ENCODE measurements around the gene MAP2K6.

Gene MAP2K6

DNA sequence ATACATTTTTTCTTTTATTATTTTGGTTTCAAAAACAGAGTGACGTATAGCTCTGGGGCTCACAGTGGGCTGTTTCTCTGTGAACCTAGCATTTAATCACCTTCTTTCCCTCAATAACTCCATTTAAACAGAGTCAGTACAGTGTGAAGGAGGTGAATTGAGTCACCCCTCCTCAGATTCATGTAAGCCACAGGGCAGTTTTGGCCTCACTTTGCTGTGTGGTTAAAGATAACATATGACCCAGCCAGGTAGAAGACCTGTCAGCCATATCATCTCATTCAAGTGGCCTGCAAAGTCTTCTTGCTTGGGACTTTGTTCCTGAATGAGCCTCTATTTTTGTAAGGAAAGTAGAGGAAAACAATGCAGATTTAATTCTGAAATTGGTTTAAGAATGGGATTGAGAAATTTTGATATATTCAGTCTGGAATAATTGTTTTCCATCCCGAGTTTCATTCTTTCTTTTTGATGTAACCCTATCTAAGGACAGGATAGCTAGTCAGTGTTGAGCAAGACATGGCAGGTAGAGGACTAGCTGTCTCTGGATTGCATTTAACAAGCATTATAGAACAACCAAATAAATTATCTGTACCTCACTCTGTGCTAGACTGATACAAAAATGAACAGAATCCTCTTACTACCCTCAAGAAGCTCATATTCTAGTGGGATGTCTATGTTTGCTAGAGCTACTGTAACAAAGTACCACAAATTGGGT lies 13.1 kb downstream of the MAP2K6 start:
- no peak for DNase-seq (ENCODE audit: low spot score)

DNA sequence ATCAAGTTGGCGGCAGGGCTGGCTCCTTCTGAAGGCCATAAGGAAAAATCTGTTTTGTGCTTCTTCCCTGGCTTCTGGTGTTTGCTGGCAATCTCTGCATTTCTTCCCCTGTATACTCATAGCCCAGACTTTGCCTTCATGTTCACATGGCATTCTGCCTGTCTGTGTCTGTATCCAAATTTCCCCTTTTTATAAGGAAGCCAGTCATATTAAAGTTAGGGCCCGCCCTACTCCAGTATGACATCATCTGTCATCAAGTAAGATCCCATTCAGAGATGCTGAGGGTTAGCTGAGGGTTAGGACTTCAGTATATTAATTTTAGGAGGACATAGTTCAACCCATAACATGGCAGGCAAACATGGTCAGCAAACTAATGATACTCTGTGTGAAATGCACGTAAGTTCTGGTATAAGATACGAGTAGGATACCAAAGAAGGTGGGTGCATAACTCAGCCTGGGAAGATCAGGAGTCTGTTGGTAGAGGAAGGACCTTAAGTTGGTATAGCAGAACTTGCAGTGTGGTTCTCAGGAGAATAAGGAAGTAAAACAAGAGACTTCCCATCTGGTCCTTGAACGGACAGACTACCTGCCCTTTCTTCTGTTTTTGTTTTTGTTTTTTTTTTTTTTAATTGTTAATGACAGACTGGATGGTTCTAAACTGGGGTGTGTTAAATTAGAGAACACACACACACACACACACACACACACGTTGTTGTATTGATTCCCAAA lies 13.9 kb downstream of the MAP2K6 start:
- DNase-seq (ENCODE audit: low spot score): no peak

DNA sequence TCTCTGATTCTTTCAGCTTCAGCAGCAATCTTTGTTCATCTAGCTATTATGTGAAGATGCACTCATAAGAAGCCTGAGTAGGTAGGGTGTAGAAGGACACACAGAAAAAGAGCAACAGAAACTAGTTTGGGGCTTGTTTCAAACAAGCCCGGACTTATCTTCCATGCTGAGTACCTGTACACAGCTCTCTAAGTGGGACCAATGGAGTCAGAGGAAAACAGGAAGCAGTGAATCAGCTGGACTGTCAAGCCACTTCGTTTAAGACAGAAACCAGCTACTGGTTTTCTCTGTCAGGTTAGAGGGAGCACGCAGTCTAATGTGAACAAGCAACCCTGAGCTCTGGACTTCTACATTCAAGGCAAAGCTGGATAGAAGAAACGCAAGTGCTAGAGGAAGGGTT lies 16.0 kb downstream of the MAP2K6 start:
- no peak for DNase-seq (ENCODE audit: low spot score)

DNA sequence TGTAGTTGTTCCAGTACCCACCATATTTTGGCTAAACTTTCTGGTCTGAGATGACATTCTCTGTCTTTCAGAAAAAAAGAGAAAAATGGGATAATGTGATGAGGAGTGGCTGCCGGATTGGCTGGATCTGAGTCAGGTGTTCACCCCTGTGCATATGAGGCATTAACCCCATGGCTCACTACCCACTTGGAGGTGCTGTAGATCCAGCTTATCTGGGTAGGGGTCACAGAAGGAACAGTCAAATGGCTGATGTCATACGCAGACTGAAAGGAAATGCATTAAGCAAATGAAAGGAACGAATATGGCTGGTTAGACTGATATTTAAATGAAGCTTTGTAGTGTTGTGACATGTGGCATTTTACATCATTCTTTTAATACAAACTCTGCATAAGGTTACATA lies 17.3 kb downstream of the MAP2K6 start:
- no peak for DNase-seq (ENCODE audit: low spot score)

DNA sequence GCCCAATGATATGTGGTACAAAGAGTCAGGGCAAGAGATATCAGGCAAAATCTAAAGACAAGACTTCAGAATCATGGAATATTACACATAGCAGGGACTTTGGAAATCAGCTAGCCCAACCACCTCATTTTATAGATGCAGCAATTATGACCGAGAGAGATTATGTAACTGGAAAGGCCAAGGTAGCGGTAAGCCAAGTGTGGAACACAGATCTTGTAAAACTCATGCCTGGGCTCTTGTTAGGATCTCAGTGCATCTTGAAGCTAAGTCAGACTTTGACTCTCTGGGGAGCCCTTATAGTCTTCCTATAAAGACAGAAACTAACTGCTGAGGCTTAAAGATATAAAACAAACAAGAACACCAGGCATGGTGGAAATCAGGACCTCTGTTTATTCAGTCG lies 18.6 kb downstream of the MAP2K6 start:
- DNase-seq (ENCODE audit: low spot score): no peak

DNA sequence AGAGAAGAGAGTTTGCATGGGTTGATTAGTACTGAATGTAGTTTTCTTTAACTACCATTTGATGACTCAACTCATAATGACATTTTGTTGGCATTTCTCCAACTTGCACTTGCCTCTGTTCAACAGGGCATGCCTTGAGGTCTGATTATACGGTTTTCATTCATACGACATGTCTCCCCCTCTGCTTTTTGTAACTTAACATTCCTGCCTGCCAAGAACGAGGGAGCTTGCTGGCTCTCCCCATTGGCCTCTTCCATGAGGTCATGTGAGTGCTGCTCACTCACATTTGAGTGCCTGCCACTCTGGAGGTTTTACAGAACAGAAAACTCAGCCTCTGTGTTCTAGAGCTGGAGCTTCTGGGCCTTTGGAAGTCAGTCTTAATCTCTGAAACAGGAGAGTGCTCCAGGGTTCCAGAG lies 19.7 kb downstream of the MAP2K6 start:
- no peak for DNase-seq (ENCODE audit: low spot score)

DNA sequence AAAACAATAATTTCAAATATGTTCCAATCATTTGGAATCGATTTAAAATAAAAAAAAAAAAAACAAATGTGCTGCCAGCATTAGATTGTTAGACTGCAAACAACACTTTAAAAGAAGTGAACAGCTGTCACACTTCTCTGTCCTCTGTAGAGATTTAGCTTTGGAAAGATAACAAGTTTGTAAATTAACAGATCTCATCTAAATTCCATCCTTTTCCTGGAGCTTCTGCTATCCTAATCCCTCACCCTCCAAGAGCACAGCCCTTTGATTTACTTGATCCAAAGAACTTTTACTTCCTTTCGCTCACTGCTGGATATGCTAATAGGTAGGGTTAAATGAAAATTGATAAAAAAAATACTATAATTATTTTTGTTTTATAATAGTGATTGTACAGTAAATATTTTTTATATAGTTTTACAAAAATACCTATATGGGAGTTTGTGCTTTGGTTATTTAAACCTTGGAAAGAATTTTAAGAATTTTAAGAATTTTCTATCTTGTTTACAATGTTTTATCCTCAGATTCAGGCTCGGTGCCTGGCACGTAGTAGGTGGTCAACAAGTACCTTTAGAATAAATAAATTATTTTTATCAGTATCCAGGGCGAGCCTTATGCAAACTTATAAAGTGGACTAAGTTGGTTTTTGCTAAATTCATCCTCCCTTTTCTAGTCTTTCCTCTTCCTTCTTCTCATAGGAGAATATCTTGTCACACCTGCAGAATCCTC lies 21.6 kb downstream of the MAP2K6 start:
- DNase-seq (ENCODE audit: low spot score): no peak

DNA sequence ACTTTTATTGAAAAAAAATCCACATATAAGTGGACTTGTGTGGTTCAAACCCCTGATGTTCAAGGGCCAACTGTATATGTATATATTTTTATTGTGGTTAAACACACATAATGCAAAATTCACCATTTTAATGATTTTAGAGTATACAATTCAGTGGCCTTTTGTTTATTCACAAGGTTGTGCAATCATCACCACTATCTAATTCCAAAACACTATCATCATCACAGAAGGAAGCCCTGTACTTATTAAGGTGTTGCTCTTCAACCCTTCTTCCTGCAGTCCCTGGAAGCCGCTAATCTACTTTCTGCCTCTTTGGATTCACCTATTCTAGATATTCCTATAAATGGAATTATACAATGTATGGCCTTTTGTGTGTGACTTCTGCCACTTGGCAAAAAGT lies 23.0 kb downstream of the MAP2K6 start:
- DNase-seq (ENCODE audit: low spot score): no peak

DNA sequence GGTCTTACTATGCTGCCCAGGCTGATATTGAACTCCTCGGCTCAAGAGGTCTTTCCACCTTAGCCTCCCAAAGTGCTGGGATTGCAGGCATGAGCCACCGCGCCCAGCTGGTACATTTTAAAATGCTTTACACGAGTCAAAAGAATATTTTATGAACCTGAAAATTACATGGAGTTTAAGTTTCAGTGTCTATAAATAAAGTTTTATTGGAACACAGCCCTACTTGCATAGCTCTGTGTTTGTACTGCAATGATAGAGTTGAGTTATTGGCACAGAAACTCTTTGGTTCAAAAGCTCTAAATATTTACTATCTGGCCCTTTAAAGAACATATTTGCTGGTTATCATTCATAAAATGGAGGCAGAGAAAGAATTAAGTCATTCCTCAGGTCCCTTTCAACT lies 24.3 kb downstream of the MAP2K6 start:
- no peak for DNase-seq (ENCODE audit: low spot score)

DNA sequence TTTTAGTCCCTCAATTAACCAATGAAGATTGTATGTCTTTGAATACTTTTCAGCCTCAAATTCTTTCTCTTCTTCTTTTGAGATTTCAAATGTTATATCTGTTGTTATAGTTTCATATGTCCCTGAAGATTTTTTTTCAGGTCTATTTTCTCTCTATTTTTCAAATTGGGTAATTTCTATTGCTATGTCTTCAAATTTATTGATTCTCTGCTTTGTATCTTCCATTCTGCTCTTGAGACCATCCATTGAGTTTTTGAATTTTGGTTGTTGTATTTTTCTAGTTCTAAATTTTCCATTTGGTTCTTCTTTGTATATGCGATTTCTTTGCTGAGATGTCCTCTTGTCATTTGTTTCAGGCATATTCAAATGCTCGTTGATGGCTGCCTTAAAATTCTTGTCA lies 26.7 kb downstream of the MAP2K6 start:
- no peak for DNase-seq (ENCODE audit: low spot score)

DNA sequence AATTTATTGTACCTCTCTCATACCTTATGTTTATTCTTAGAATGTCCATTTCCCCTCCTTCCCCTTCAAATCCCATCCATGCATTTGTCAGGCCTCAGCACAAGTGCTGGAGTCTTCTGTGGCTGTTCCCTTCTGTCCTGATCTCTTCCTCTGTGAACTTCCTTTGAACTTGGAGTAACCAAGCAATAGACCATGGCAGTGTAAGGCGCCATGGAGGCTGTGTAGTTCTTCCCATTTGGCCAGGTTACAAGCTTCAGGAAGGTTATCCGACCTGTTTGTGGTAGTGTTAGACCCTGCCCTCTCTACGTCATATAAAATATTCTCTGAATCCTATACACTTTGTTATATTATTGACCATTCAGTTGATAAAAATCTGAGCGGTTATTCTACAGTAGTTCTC lies 28.6 kb downstream of the MAP2K6 start:
- DNase-seq (ENCODE audit: low spot score): no peak

DNA sequence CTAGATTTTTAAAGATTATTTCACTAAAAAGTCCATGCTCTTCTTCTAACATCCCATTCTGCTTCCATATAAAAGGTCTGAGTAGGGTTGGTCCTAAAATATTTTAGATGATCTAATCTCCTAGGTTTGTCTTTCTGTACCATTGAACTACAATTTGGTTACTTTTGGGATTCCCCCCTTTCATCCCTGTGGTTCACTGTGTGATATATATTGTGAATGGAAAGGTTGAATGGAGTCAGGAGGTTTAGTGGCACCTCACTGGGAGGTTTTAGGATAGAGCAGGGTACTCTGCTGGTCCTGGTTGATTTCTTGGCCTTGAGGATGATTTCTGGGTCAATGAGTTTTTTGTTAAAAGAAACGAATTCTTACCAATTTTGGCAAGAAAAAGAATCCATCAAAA lies 29.5 kb downstream of the MAP2K6 start:
- DNase-seq (ENCODE audit: low spot score): no peak

DNA sequence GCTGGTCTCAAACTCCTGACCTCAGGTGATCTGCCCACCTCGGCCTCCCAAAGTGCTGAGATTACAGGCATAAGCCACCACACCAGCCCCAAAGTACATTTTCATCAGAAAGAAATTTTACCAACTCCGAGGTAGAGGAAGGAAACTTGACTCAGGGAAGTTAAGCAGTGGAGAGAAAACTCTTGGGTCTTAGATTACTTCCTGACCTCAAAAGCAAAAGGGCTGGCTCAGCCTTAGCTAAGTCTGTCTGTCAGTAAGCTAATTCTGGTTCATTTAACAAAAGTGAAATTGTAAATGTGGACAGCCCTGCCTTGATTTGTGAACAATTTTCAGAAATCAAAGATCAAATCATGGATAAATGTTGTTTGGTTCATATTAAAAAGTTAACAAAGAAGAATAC lies 30.6 kb downstream of the MAP2K6 start:
- DNase-seq (ENCODE audit: low spot score): no peak

DNA sequence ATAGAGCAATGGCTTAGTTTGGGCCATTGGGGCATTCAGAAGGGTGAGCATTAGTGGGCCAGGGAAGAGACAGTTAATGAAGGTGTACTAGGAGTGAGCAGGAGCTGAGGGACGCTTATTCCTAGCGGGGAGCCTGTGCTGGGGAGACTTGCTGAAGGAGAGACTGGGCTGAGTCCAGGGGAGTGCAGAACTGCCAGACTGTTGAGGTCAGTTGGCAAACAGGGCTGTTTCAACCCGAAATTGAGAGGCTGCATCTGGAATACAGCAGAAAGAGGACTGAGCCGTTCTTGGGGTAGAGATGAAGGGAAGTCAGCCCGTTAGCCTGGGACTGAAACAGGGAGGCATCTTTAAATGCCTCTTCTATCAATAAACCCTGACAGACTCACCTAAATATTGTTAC lies 33.2 kb downstream of the MAP2K6 start:
- DNase-seq (ENCODE audit: low spot score): no peak

DNA sequence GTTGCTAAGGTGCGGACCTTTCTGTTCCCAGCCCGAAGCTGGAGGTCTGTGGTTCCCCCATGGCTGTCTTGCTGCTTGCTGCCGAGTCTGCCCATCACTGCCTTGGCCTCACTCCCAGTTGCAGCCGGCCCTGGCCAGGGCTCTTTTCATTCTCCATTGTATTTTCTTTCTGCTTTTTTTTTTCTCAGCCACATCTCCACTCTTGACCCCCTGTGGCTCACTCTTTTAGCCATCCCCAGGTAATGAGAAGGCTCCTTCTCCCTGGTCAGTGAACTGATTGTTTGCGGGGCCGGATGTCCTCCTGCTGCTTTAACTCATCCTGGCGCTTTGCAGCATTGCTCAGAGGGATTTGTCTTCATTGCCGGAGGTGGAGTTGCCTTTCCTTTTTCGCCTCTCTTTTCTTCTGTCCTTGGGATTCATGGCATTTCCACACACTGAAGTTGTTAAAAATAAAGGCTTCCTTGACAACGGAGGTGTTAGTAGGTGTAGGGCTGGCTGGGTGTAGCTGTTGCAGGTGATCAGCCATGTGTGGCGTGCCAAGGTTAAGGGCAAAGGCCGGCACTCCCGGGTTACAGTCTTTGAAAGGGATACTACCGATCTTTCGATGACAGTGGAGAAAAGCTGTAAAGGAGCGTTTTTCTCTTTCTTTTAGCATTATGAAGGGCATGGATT lies 34.1 kb downstream of the MAP2K6 start:
- no peak for DNase-seq (ENCODE audit: low spot score)

DNA sequence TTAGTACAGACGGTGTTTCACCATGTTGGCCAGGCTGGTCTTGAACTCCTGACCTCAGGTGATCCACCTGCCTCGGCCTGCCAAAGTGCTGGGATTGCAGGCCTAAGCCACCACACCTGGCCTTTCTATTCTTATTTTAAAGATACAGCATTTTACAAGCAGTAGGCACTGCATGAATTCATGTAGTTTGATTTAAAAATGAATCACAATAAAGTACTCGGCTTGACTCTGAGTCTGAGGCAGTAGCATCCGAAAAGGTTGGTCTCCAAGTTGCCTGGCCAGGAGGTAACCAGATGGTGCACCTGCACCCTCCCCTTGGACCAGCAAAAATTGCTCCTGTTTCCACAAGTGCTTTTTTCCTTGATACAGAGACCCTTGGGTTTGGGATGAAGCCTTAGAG lies 35.6 kb downstream of the MAP2K6 start:
- no peak for DNase-seq (ENCODE audit: low spot score)

DNA sequence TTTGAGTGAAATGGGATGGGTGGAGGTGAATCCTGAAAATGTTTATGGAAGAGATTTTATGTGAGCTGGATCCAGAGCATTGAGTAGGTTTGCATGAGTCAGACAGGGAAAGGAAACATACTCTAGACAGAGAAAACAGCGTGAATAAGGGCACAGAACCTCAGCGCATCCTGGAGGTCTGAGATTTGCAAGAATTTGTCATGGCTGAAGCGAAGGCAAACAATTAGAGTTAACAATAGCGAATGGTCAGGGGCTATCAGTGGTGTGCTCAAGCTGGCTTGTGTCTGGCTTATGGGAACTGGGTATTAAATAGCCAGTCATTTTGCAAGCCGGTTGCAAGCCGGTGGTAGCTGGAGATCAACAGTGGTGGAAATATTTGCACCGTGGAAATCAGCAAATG lies 36.4 kb downstream of the MAP2K6 start:
- DNase-seq (ENCODE audit: low spot score): no peak

DNA sequence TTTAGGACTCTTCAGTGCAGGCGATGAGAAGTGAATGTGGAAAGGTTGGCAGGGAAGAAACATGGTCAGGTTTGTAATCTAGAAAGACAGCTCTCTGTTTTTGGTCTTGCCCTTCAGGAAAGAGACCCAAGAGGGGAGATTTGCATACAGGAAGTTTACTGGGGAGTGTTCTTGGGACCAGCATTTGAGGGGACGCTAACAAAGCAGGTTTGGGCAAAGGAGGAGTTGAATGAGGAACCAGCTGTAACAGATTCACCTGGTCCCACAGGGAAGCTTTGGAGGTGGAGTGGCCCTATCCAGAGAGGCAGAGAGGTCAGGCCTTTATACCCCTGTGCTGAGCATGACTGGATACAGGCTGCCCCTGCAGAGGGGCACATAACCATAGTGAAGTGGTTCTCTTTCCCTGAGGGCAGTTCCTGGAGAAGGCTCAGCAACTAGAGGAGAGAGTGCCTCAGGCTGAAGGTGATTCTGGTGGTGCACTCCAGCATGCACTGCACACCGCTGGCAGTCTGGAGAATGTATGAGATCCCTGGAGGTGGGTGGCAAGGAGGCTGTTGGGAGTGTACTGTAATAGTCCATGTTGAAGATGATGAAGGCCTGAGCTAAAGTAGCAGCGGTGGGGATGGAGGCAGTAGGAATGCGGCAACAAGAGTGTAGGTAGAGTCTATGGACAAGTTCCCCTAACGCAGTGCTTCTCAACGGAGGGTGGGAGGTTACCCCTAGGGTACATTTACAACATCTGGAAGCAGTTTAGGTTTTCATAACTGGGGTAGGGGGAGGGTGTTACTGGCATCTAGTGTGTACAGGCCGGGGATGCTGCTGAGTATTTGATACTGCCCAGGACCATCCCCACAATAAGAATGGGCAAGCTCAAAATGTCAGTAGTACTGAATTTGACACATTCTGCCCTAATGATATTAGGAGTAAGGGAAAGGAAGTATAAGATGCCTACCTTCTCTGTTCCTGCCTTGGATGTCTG lies 37.2 kb downstream of the MAP2K6 start:
- no peak for DNase-seq (ENCODE audit: low spot score)

DNA sequence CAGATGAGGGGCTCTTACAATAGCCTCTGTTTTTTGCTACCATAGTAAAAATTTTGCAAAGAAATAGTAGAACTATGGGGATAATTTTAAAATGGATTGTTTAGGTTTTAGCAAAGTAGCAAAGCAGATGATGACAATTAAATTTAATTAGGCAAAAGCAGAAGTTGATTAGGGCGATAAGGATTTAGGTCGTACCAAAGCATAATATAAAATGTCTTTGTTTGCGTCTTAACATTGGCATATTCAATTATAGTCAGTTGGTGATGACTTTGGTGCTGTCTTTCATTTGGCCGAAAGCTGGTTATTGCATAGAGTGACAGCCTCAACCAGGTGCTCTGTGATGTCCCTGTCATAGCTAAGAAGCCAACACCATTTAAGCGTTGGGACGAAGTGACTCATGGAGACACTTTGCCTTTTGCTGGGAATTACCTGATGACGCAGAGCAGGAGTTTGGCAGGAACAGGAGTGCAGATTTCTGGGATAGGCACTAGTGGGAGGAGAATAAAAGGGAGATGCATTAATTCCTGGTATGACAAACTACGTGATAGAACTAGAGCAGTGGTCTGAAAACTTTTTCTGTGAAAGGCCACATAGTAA lies 38.3 kb downstream of the MAP2K6 start:
- DNase-seq (ENCODE audit: low spot score): no peak

DNA sequence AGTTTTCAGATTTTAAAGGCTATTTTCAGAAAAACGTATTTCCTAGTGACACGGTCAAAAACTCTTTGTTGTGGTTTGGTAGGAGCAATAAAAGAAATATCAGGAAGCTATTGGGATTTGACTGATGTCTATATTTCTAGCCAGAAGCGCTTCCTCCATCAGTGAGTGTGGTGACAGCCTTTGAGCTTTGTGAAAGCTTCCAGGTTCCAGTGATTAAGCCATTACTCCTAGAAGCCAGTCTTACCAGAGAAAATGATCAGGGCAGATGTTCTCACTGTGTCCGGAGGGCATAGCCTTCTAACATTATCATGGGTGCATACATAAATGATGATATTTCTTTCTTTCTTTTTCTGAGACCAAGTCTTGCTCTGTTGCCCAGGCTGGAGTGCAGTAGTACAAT lies 39.6 kb downstream of the MAP2K6 start:
- no peak for DNase-seq (ENCODE audit: low spot score)

DNA sequence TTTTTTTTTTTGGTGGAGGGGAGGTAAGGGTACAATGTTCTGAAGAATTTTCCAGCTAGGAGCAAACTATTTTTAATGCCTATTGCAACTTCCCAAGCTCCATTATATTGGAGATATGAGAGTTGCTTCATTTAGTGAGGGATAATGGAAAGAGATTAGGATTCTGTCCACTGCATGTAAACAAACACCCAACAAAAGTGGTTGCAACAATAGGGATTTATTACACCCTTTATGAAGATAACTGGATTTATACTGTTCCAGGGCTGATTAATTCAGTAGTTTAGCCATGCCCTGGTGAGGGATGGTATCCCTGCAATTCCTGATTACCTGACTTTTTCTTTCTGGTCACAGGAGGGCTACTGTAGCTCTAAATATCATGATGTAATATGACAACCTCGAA lies 40.5 kb downstream of the MAP2K6 start:
- DNase-seq (ENCODE audit: low spot score): no peak

Measured in HuH-7 (cell line).